Epidermal melanocyte (primary cell): ENCODE data around the gene NKTR.

Experiments
- DNase-seq: peaks from one replicate; pipeline ENCODE4 v3.0.0; 2011; ENCODE audit warnings: low spot score; ENCODE audit not compliant: insufficient read length

The NKTR gene

DNA sequence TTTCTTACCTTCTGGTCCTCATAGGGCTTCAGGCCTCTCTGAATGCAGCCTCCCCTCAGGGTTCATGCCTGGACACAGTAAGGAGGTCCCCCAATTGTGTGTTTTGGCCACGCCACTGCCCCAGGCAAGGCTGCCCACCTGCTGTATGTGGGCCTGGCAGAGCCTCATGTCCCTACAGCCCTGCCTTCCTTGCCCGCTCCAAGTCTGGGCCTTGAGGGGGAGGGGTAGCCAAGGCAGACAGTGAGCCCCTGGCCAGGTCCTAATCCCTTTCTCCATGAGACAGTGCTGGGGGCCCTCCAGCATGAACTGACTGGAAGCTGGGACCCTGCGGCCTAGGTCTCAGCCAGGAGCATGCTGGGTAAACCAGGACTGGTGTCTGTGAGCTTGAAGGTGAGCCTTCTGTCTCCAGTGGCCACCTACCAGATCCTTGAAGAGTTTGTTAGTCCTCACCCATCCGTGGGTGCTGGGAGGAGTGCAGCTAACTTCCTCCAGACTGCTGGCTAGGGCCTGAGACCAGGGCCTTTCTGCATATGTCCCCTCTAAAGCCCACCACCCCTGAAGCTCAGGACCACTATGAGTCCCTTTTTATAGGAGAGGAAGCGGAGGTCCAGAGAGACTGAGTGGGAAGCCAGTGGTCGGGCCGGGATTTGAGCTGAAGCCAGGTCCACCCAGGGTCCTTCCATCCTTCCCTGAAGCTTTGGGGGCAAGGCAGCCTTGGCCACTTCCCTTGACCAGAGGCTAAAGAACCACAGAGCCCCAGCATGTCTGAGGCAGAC lies 61.7 kb downstream of the NKTR start:
- no peak for DNase-seq

DNA sequence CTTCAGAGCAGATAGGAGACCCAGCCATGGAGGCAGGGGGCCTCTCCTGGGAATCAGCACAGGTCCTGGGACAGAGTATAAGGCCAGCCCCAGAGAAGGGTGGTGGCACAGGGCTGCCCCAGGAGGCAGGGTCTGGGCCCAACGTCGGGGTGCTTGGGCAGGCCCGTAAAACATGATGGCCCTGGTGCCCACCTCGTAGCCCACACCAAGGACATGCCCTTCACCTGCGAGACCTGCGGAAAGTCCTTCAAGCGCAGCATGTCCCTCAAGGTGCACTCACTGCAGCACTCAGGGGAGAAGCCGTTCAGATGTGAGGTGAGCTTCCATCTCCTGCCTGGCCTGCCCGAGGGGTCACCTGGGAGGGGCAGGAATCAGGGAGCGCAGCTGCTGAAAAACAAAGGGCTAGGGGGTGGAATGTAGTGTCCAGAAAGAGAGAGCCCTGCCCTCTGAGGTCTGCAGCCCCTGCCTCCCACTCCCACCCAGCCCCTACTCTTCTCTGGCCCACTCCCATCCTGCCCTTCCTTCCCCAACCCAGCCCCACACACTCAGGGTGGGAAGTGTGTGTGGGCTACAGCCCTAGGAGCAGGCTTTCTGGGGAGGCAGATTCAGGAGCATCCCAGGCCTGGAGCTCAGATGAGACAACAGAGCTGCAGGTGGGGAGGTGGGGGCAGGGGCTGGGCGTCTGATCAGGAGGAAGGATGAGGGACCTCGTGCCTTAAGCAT lies 62.5 kb downstream of the NKTR start:
- DNase-seq = no peak

DNA sequence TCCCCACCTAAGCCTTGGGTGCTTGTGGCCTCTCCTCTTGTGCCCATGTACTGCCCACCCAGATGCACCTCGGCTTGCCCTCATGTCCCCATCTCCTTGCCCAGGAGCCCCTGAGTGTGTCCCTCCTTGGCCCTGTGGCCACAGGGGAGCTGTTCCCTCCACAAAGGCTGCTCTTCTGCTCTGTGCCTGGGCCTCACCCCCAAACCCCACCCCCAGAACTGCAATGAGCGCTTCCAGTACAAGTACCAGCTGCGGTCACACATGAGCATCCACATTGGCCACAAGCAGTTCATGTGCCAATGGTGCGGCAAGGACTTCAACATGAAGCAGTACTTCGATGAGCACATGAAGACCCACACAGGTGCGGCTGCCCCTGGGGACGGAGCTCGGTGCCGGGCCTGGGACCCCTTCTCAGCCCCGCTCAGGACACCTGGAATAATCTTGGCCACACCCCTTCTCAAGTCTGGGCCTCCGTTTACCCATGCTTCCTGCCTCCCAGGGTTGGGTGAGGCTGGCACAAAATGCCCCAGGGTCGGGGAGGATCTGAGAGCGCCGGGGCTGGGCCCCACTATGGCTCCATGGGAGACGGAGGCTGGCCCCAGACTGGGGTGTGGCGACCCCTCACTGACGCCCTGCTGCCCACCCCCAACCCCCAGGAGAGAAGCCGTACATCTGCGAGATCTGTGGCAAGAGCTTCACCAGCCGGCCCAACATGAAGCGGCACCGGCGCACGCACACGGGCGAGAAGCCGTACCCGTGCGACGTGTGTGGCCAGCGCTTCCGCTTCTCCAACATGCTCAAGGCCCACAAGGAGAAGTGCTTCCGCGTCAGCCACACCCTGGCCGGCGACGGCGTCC lies 63.3 kb downstream of the NKTR start:
- DNase-seq = no peak

GRCh38 chr3:42664438-42664803 lies 63.9 kb downstream of the NKTR start:
- no peak for DNase-seq

- DNase-seq = no peak
Observed at GRCh38 chr3:42665050-42665878, 64.8 kb downstream of the NKTR start.

DNA sequence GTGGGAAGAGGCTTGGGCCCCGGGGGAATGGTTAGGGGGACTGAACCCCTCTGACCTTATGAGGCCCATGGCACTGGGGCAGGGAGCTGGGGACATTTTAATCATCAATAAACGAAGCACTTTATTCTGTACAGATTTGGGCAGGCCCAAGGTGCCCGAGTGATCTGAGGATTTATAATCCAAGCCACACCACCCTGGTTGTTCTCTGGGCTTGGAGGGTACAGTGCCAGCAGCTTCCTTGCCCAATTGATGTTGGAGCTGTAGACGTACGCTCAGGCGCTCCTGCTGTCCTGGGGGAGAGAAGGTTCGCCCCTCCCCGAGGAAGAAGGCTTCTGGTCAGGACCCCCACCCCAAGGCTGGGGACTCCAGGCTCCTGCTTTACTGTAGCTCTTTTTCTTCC lies 65.5 kb downstream of the NKTR start:
- DNase-seq = no peak

DNA sequence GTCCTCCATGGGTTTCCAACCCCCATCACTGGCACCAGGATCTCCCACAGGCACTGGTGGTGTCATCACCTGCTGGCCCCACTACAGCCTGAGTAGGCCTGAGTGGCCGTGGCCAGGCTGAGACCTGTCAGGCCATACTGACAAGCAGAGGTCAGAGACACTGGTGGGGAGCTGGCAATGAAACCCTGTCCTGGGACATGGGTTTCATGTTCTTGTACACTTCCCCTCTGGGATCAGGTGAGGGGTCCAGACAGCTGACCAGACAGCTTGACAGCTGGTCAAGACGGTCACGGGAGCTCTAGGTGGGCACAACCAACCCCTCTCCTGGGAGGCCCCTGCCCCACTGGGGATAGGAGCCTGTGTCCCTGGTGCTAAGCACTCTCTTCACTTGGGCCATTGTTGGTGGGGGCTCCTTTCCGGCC lies 66.1 kb downstream of the NKTR start:
- no peak for DNase-seq

- DNase-seq = no peak
Observed at GRCh38 chr3:42667096-42667522, 66.6 kb downstream of the NKTR start.

DNA sequence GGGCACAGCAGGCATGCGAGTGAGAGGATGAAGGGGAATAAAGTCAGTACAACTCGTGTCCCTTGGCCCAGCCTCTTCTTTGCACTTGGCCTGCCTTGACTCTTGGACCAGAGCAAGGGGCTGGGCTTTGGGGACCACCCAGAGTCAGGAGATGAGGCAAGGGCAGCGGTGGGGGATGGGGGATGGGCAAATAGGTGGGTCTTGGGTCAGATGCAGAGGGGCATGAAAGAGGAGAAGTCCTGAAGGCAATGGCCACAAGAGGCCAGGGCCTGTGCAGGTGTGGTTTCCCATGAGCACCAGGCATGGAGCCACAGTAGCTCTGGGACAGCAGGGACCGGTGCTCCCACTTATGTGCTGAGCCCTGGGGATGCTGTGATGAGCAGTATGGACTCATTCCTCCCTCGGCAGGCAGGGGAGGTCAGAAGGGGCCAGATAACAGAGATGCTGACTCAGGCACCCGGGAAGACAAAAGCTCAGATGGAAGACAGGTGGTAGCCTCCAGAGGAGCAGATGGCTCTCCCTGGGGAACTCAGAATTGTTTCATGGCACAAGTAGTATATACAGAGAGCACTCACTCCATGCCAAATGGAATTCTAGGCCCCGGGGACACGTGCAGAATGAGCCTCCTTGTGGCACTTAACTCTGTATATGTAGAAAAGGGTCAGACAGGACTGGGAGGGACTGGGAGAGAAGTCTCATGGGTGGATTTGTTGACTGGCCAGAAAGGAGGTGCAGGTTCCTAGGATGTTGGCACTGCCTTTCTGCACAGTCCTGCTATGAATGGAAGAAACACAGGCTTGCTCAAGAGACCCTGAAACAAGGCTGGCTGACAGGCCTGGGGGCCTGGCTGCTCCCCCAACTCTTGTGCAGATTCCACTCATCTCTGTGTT lies 67.3 kb downstream of the NKTR start:
- no peak for DNase-seq

GRCh38 chr3:42668413-42668760 lies 67.9 kb downstream of the NKTR start:
- no peak for DNase-seq

GRCh38 chr3:42668793-42669217 lies 68.3 kb downstream of the NKTR start:
- no peak for DNase-seq

DNA sequence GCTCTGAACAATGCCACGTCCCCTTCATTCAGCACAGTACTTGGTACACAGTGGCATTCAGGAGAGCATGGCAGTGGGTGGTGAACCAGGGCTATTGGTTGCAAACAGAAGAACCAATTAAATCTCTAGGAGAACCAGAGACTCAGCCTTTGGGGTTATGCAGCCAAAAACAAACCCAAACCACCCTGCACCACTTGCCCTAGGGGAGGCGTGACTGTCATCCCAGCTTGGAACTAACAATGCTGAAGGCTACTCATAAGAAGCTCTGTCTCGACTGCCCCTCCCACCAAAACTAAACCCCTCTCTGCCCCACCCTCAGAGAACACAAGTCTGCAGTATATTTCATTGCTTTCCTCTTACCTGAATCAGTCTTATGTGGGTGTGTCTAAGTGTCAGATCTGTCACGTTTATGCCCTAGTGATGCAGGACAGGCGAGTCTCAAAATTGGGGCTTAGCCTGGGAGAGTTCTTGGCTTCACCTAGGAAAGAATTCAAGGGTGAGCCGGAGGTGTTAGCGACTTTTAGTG lies 69.6 kb downstream of the NKTR start:
- peak; percentile 7 for DNase-seq

- DNase-seq = no peak
Observed at GRCh38 chr3:42670670-42671069, 70.2 kb downstream of the NKTR start.

DNA sequence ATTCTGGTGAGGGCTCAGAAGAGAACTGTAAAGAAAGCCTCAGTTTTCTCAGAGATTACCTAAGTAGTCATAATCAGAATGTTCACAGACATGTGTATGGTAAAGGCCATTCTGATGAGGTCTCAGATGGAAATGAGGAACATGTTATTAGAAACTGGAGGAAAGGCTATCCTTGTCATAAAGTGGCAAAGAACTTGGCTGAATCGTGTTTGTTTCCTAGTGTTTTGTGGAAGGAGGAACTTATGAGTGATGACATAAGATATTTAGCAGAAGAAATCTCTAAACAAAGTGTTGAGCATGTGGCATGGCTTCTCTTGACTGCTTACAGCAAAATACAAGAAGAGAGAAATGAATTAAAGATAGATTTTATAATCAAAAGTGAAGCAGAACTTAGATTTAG lies 72.0 kb downstream of the NKTR start:
- DNase-seq = no peak

- no peak for DNase-seq
Observed at GRCh38 chr3:42673082-42673481, 72.6 kb downstream of the NKTR start.

GRCh38 chr3:42674146-42674545 lies 73.7 kb downstream of the NKTR start:
- DNase-seq = no peak

DNA sequence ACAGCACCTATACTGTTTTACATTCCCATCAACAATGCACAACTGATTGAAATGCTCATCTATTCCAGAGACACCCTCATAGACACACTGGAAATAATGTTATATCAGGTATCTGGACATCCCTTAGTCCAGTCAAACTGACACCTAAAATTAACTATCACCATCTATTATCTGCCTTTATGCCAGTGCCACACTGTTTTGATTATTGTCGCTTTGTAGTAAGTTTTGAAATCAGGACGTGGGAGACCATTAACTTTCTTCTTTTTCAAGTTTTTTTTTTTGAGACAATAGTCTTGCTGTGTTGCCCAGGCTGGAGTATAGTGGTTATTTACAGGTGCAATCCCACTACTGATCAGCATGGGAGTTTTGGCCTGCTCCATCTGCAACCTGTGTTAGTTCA lies 75.4 kb downstream of the NKTR start:
- DNase-seq = no peak

- no peak for DNase-seq
Observed at GRCh38 chr3:42678447-42678846, 78.0 kb downstream of the NKTR start.

- no peak for DNase-seq
Observed at GRCh38 chr3:42680271-42680670, 79.8 kb downstream of the NKTR start.

DNA sequence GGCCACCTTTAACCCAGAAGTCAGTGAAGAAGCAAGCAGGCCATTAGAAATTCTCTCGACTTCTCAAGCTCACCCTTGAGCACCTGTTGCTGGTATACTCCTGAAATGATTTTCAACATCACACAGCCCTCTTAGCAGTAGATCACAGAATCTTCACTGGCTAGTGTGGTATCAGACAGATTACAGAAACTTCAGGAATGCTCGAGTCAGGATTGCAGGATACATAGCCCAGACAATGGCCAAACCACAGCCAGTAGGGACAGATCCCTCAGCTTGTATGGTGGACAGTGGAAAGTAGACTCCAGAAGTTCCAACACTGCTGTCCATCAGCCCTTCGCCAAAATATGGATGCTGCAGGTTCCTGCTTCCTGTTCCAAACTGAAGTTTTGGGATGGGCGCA lies 80.3 kb downstream of the NKTR start:
- DNase-seq = no peak
